C4-2B (cell line): ENCODE results near the gene BLMH.

ENCODE experiments used
- CTCF ChIP-seq: fragments of 450-650 bp; conservative IDR thresholded peaks from 2 replicates; pipeline ENCODE4 v1.5.1; 2017; ENCODE audit warnings: mild to moderate bottlenecking
- ZFX ChIP-seq: fragments of 450-650 bp; IDR thresholded peaks from 2 replicates; pipeline ENCODE4 v1.6.1; 2017

GRCh38 chr17:30229012-30229411, 62.7 kb downstream of the BLMH start:
- TF ChIP-seq CTCF (no peak), ZFX (no peak)
